Measurements from ENCODE around the gene UBR3.
"Not testable (repeated sequence)": the region's sequence is repeated elsewhere in the genome, so short reads cannot be mapped to it uniquely, and the experiment has no call there.

UBR3 gene

GRCh38 chr2:169824373-169825333 lies 2.6 kb upstream of the UBR3 start, which contains the start of gene METTL5:
Gene METTL5, minus strand, starts transcription at chr2:169824905. Its CDS starts 308 bp downstream, at chr2:169824597.
- DNase-seq (ENCODE audit: low spot score) = peak; percentile 84

- DNase-seq (ENCODE audit: low spot score) = peak; percentile 71
Measured at GRCh38 chr2:169828141-169828811, 1.0 kb downstream of the UBR3 start.

GRCh38 chr2:169834401-169834800 lies 7.1 kb downstream of the UBR3 start:
- DNase-seq (ENCODE audit: low spot score) = no peak

GRCh38 chr2:169838743-169839489 lies 11.7 kb downstream of the UBR3 start:
- no peak for DNase-seq (ENCODE audit: low spot score)

- DNase-seq (ENCODE audit: low spot score) = no peak
Measured at GRCh38 chr2:169839954-169840746, 12.9 kb downstream of the UBR3 start.

- no peak for DNase-seq (ENCODE audit: low spot score)
Measured at GRCh38 chr2:169840747-169841142, 13.5 kb downstream of the UBR3 start.

GRCh38 chr2:169841625-169842024 lies 14.4 kb downstream of the UBR3 start:
- not testable (repeated sequence) for DNase-seq (ENCODE audit: low spot score)

GRCh38 chr2:169845016-169845415 lies 17.8 kb downstream of the UBR3 start:
- DNase-seq (ENCODE audit: low spot score) = no peak

- DNase-seq (ENCODE audit: low spot score) = not testable (repeated sequence)
Measured at GRCh38 chr2:169848959-169849693, 21.9 kb downstream of the UBR3 start.

GRCh38 chr2:169849710-169850109 lies 22.5 kb downstream of the UBR3 start:
- no peak for DNase-seq (ENCODE audit: low spot score)

- no peak for DNase-seq (ENCODE audit: low spot score)
Measured at GRCh38 chr2:169853041-169853668, 25.9 kb downstream of the UBR3 start.

GRCh38 chr2:169855281-169856258 lies 28.3 kb downstream of the UBR3 start:
- not testable (repeated sequence) for DNase-seq (ENCODE audit: low spot score)

GRCh38 chr2:169859423-169859822 lies 32.2 kb downstream of the UBR3 start:
- no peak for DNase-seq (ENCODE audit: low spot score)

- DNase-seq (ENCODE audit: low spot score) = no peak
Measured at GRCh38 chr2:169860149-169860548, 32.9 kb downstream of the UBR3 start.

- DNase-seq (ENCODE audit: low spot score) = no peak
Measured at GRCh38 chr2:169862816-169863215, 35.6 kb downstream of the UBR3 start.

GRCh38 chr2:169865492-169865891 lies 38.2 kb downstream of the UBR3 start:
- no peak for DNase-seq (ENCODE audit: low spot score)

GRCh38 chr2:169866230-169866629 lies 39.0 kb downstream of the UBR3 start:
- DNase-seq (ENCODE audit: low spot score) = not testable (repeated sequence)

GRCh38 chr2:169867579-169867978 lies 40.3 kb downstream of the UBR3 start:
- no peak for DNase-seq (ENCODE audit: low spot score)

- no peak for DNase-seq (ENCODE audit: low spot score)
Measured at GRCh38 chr2:169868951-169869350, 41.7 kb downstream of the UBR3 start.

Data from hepatic stellate cell (primary cell).